H54 (cell line): ENCODE measurements around the gene BLTP2.

ENCODE experiments used
- DNase-seq: peaks from one replicate; pipeline ENCODE4 v3.0.0; 2011; ENCODE audit warnings: low spot score, mixed read lengths; ENCODE audit not compliant: insufficient read length
- FAIRE-seq: peaks from 3 replicates; lab custom pipeline; 2011; peaks lifted over from hg19 to GRCh38; lab: Jason Lieb, UNC
- POLR2A ChIP-seq: IDR thresholded peaks from 2 replicates; pipeline ENCODE4 v1.6.1; 2011; ENCODE audit warnings: low read depth, mild to moderate bottlenecking, low read length

BLTP2 gene

GRCh38 chr17:28644787-28645575, at the start of gene BLTP2:
TSS of gene BLTP2 (minus strand) at chr17:28645158. CDS start at chr17:28645056, 102 bp downstream.
- TF ChIP-seq POLR2A, result peak; percentile 95
- peak; percentile 99 for DNase-seq
- FAIRE-seq, result no peak

- no peak for FAIRE-seq
- TF ChIP-seq POLR2A, result no peak
- DNase-seq, result no peak
Observed at GRCh38 chr17:28693869-28694268, 48.9 kb upstream of the BLTP2 start.

- TF ChIP-seq POLR2A, result no peak
- DNase-seq (no peak), FAIRE-seq (no peak)
Observed at GRCh38 chr17:28689011-28689410, 44.1 kb upstream of the BLTP2 start.

- FAIRE-seq (no peak), DNase-seq (no peak)
- no peak for TF ChIP-seq POLR2A
Observed at GRCh38 chr17:28688481-28688880, 43.5 kb upstream of the BLTP2 start.

GRCh38 chr17:28686296-28686695, 41.3 kb upstream of the BLTP2 start:
- DNase-seq (no peak), FAIRE-seq (no peak)
- no peak for TF ChIP-seq POLR2A

GRCh38 chr17:28685366-28685765, 40.4 kb upstream of the BLTP2 start:
- FAIRE-seq (no peak), DNase-seq (no peak)
- TF ChIP-seq POLR2A, result no peak

- FAIRE-seq, result no peak
- DNase-seq, result no peak
- TF ChIP-seq POLR2A, result no peak
Observed at GRCh38 chr17:28684963-28685362, 40.0 kb upstream of the BLTP2 start.

GRCh38 chr17:28682655-28683054, 37.7 kb upstream of the BLTP2 start:
- no peak for DNase-seq
- FAIRE-seq, result no peak
- TF ChIP-seq POLR2A, result no peak

GRCh38 chr17:28675980-28676379, 31.0 kb upstream of the BLTP2 start:
- no peak for DNase-seq
- no peak for TF ChIP-seq POLR2A
- FAIRE-seq, result no peak

- no peak for TF ChIP-seq POLR2A
- no peak for FAIRE-seq
- no peak for DNase-seq
Observed at GRCh38 chr17:28675490-28675889, 30.5 kb upstream of the BLTP2 start.

- no peak for TF ChIP-seq POLR2A
- no peak for DNase-seq
- no peak for FAIRE-seq
Observed at GRCh38 chr17:28669918-28670317, 25.0 kb upstream of the BLTP2 start.

- TF ChIP-seq POLR2A, result no peak
- DNase-seq, result no peak
- FAIRE-seq, result no peak
Observed at GRCh38 chr17:28667870-28668269, 22.9 kb upstream of the BLTP2 start.

- FAIRE-seq (no peak), DNase-seq (no peak)
- TF ChIP-seq POLR2A, result no peak
Observed at GRCh38 chr17:28665994-28666393, 21.0 kb upstream of the BLTP2 start.

GRCh38 chr17:28663723-28664122, 18.8 kb upstream of the BLTP2 start:
- no peak for FAIRE-seq
- DNase-seq, result no peak
- no peak for TF ChIP-seq POLR2A

GRCh38 chr17:28662527-28662829, 17.5 kb upstream of the BLTP2 start:
- no peak for TF ChIP-seq POLR2A
- FAIRE-seq (no peak), DNase-seq (no peak)
